GM08714 (cell line): Measurements from ENCODE around the gene EFNA5.

ENCODE experiments used
- H3K4me3 ChIP-seq: fragments of 200-500 bp; sonication (Bioruptor generic); 2 replicates; pipeline ENCODE4 v1.5.1; 2014; ENCODE audit warnings: mild to moderate bottlenecking, low read length, inconsistent platforms
- ZNF274 ChIP-seq: IDR thresholded peaks from 2 replicates; pipeline ENCODE4 v1.6.1; 2012; ENCODE audit warnings: mild to moderate bottlenecking, low read depth, low read length

Gene EFNA5

GRCh38 chr5:107615299-107615817 lies 55.4 kb downstream of the EFNA5 start:
- no peak for TF ChIP-seq ZNF274
- no peak overlapping the region; the same call in 1 of the 2 replicates for H3K4me3 ChIP-seq

DNA sequence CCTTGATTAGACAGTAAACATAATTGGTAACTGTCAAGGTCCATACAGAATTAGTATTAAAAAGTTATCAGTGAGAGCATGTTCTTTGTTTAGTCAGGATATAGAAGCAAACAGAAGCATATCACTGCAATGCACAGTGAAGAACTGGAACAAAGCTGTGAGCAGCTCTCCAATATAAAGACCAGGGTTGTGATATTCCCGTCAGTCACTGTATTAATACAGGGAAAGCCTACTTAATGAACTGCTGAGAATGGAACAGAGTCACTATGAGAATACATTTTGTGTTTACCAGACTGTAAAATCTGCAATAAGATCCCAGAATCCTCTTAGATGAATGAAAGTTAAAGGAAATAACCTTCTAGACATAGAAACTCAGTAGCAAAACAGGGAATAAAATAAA lies 58.2 kb downstream of the EFNA5 start:
- TF ChIP-seq ZNF274 = no peak

GRCh38 chr5:107610798-107611197 lies 59.9 kb downstream of the EFNA5 start:
- H3K4me3 ChIP-seq = no peak overlapping the region
- TF ChIP-seq ZNF274 = no peak

More for the DNA sequence above, 58.2 kb downstream of the EFNA5 start:
- no peak overlapping the region for H3K4me3 ChIP-seq

DNA sequence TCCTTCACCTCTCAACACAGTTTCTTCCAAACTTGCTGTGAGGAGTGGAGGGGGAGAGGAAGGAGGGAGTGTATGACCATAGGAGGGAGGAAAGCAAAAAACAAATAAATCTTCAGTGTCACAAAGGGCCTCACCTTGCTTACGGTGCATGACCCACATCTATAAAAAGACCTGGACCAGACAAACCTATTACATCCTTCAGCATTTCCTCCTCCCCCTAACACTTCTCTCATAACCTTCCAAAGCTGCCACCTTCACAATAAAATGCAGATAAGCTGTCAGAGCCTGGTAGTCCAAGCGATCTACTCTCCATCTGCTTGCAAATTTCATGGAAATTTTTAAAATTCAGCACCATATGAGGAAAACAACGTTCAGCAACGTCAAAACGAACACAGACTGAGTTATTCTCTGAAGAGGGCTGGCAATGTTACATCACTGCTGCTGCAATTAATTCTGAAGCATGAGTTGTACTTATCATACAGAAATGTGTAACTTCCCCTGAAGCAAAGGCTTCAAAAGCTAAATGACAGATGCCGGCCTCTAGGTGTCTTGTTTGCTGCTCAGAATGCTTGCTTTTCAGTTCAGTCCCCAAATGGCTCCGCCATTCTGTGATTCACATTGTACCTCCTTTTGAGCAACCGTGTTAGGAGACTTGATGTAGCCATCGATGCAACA lies 62.9 kb downstream of the EFNA5 start:
- no peak for TF ChIP-seq ZNF274
- H3K4me3 ChIP-seq = no peak overlapping the region

DNA sequence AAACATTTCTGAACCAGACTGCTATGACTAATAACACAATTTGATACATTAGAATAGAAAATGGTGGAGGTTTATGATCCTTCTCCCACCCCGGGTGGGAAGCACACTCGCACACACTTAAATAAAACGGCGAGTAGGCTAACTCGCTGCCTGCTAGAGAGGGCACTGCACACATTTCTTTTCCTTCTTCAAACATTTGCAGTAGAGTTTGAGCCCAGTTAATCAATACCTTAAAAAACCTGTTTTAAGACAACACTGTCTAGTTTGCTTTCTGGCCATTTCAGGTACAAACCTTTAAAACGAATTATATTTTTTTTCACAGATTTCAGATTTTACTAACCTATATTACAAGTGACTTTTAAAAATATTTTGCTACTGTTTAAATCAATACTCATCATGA lies 63.5 kb downstream of the EFNA5 start:
- H3K4me3 ChIP-seq = no peak overlapping the region
- no peak for TF ChIP-seq ZNF274

GRCh38 chr5:107605596-107606125 lies 65.1 kb downstream of the EFNA5 start:
- no peak overlapping the region for H3K4me3 ChIP-seq

GRCh38 chr5:107604990-107605389 lies 65.7 kb downstream of the EFNA5 start:
- H3K4me3 ChIP-seq = no peak overlapping the region
- TF ChIP-seq ZNF274 = no peak

More at GRCh38 chr5:107605596-107606125, 65.1 kb downstream of the EFNA5 start:
- no peak for TF ChIP-seq ZNF274

DNA sequence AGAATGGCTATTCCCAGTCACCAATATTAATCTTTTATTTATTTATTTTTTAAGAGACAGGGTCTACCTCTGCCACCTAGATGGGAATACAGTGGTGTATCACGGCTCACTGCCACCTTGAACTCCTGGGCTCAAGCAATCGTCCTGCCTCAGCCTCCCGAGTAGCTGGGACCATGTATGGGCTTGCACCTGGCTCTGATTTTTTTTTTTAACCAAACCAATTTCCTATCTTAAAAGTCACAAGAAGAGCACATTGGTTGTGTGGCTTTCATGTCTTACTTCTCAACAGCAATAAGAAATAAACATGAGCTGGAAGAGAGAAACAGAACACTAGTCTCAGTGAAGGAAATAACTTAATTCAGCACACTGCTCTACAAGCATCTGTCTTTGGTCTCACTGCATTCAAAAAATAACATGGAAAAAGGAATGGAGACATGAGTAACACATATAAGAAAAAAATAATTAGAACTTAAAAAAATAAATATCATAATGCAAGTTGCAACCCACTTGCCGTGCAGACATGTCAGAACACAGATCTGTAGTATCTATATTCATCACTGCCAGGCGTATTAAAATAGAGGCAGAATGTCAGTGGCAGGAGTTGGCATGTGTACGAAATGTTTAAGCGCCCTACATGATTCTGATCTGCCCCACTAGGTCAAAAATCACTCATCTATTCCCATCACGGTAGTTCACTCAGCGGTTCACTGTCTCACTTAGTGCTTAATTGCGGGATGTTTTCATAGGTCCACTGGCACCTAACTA lies 66.4 kb downstream of the EFNA5 start:
- H3K4me3 ChIP-seq = no peak overlapping the region
- TF ChIP-seq ZNF274 = no peak

DNA sequence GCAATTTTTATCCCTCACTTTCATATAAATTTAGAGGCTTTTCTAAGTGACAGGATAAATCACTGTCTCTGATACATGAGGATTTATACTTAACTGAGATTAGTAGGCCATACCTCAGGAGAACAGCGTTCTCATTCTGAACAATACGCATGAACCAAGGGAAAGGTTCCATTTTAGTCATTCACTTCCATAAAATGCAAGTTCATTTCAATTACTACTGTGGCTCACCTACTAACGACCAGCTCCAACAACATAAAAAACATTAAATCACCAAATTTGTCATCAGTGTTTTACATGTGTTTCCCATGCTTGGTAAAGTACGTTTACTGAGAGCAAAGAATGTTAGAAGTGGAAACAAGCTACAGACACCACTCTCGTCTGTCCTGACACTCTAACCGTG lies 67.4 kb downstream of the EFNA5 start:
- no peak overlapping the region for H3K4me3 ChIP-seq
- TF ChIP-seq ZNF274 = no peak

- no peak overlapping the region for H3K4me3 ChIP-seq
- no peak for TF ChIP-seq ZNF274
Observed at GRCh38 chr5:107602896-107603295, 67.8 kb downstream of the EFNA5 start.

GRCh38 chr5:107601076-107601475 lies 69.7 kb downstream of the EFNA5 start:
- no peak for TF ChIP-seq ZNF274
- H3K4me3 ChIP-seq = no peak overlapping the region

GRCh38 chr5:107598958-107599357 lies 71.8 kb downstream of the EFNA5 start:
- no peak for TF ChIP-seq ZNF274
- no peak overlapping the region for H3K4me3 ChIP-seq

GRCh38 chr5:107597803-107598202 lies 72.9 kb downstream of the EFNA5 start:
- TF ChIP-seq ZNF274 = no peak
- no peak overlapping the region for H3K4me3 ChIP-seq

DNA sequence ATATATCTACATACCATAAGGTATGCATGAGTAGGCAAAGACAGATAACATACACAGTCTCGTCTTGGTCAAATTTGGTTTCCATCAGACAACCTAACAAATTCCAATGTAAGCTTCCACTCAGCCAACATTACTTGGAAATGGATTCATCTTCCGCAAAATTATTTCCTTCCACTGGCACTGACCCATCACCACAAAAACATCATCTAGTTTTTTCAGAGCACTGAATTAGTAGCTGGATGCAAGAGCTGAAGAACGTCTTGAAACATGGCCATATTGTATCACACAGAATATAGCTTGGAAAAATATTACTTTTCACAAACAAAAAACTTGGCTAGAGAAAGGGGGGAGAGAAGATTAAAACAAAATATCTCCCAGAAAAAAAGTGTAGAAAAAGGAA lies 73.5 kb downstream of the EFNA5 start:
- no peak for TF ChIP-seq ZNF274
- no peak overlapping the region for H3K4me3 ChIP-seq

DNA sequence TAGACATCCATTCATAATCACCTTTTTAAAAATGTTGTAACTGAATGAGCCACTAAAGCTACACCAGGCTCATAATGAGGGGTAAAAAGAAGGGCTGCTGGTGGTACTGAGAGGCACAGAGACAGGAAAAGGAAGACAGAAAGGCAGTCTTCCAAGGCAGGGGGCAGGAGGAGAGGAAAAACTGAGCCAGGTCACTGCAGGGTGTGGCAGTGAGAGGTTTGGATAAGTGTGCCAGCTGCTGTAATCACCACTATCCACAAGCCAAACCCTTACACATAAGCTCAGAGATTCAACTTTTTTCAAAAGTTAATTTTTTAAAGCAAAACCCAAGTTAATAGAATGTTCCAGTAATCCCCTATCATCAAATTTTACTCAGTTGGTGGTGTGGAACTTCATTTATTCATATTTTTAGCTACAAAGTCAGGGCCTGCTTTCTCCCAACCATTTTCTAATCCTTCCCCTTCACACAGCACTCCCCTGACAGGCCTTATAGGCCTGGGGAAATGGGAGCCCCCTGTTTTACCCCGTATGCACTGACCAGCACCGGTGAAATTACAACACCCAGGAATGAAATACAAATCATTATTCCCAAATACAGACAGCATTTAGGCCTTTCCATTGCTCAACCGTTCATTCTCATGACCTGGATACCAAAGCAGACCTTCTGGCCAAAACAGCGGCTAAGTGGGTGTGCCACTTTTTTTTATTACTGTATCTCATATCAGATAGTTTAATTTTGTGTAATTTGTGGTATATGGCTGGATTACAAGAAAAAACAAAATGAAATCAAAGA lies 76.3 kb downstream of the EFNA5 start:
- no peak overlapping the region for H3K4me3 ChIP-seq
- no peak for TF ChIP-seq ZNF274
